ENCODE data around the gene AKAP14.

- TF ChIP-seq CTCF (conservative IDR thresholded peaks at IDR 0.05; ENCODE audit: low read depth in 2 of 2) (no peak), ZNF331 (CRISPR knock-in tag; IDR thresholded peaks at IDR 0.05; ENCODE audit: low read depth) (no peak), STAT1 (IDR thresholded peaks at IDR 0.05; ENCODE audit: unreplicated experiment) (no peak), EZH2 (IDR thresholded peaks at IDR 0.05; ENCODE audit: low read depth, unreplicated experiment) (no peak), POLR2AphosphoS5 (IDR thresholded peaks at IDR 0.05; ENCODE audit: low read depth) (no peak), ETS1 (IDR thresholded peaks at IDR 0.05) (no peak), EZH2phosphoT487 (IDR thresholded peaks at IDR 0.05; ENCODE audit: unreplicated experiment) (no peak), CREB1 (CRISPR knock-in tag; IDR thresholded peaks at IDR 0.05; ENCODE audit: low read depth) (no peak)
Observed at GRCh38 chrX:119895843-119896326, at the start of gene AKAP14.
